Naive B cell (primary cell): ENCODE results near the gene NLN. TPM values are rescaled to one million over a fixed set of nuclear protein-coding genes. Genes with fewer than 3 reads are reported as not detected.
"Not testable (repeated sequence)": the region's sequence is repeated elsewhere in the genome, so short reads cannot be mapped to it uniquely, and the experiment has no call there.

ENCODE experiments used
- ATAC-seq, 2 donors: fragments of 150-1000 bp; cut with Tn5 transposase; 2 replicates each; pipeline ENCODE4 v1.10.0; 2021; ENCODE audit warnings: low read depth in 2 of 2, mild to moderate bottlenecking in 2 of 2, moderate library complexity in 2 of 2
- DNase-seq: peaks from one replicate; pipeline ENCODE4 v3.0.0; 2022
- H3K27ac Mint-ChIP-seq, 6 donors: one replicate each; pipeline ENCODE4 v1.8.0; 2020 to 2022; ENCODE audit warnings: mild to moderate bottlenecking in 6 of 6, mixed read lengths in 6 of 6, moderate library complexity in 5 of 6, inconsistent platforms in 2 of 6
- H3K27me3 Mint-ChIP-seq, 3 donors: one replicate each; pipeline ENCODE4 v1.8.0; 2021 to 2022; ENCODE audit warnings: mixed read lengths in 3 of 3, mild to moderate bottlenecking in 1 of 3
- H3K36me3 Mint-ChIP-seq, 2 donors: one replicate each; pipeline ENCODE4 v1.8.0; 2020 to 2022; ENCODE audit warnings: mixed read lengths in 2 of 2, inconsistent platforms in 1 of 2, mild to moderate bottlenecking in 1 of 2
- H3K4me1 Mint-ChIP-seq, 3 donors: one replicate each; pipeline ENCODE4 v1.8.0; 2020 to 2022; ENCODE audit warnings: mixed read lengths in 3 of 3, inconsistent platforms in 1 of 3, mild to moderate bottlenecking in 1 of 3, moderate library complexity in 1 of 3
- H3K4me3 Mint-ChIP-seq, 8 donors: one replicate each; pipeline ENCODE4 v1.8.0; 2020 to 2022; ENCODE audit warnings: mild to moderate bottlenecking in 8 of 8, mixed read lengths in 8 of 8, moderate library complexity in 8 of 8, inconsistent platforms in 2 of 8
- H3K9me3 Mint-ChIP-seq, 7 donors: one replicate each; pipeline ENCODE4 v1.8.0; 2020 to 2022; ENCODE audit warnings: mixed read lengths in 7 of 7, mild to moderate bottlenecking in 5 of 7, inconsistent platforms in 2 of 7, moderate library complexity in 1 of 7
- polyA plus RNA-seq, 6 donors: library from polyadenylated mRNA; unstranded; fragments of 300-500 nt; fragmentation: Illumina TruSeq; gene quantifications; one replicate each; pipeline ENCODE4 v1.2.3, GENCODE V29; 2021; ENCODE audit warnings: low read depth in 6 of 6

Gene NLN
- polyA plus RNA-seq, 6 donors from 2014 or later = 1.9 to 7.3 (median 4.1) TPM

DNA sequence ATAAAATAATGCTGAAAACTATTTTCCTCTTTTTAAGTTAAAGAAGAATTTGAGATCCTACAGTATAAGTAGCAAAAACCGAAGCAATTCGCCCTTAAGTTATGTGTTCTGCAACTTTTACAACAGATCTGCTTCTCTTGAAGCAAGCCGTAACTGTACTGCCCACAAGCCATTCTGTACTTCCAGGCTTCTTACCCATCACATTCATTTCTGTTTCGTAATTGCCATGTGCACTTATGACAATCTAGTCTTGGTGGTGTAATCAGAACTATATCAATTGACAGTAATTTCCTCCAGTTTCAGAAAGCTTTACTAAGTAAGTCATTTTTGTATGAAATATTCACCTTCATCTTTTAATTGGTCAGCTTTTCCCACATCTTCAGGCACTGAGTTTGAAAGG, 13.9 kb upstream of the NLN start:
- no peaks in the 10 kb centered on the region for H3K9me3 Mint-ChIP-seq
- no peak overlapping the region for H3K27ac Mint-ChIP-seq
- no peaks in the 10 kb centered on the region for H3K4me1 Mint-ChIP-seq
- no peak for ATAC-seq
- H3K27me3 Mint-ChIP-seq = no peaks in the 10 kb centered on the region
- peaks cover 8 to 16% of the 10 kb centered on the region in 2 donors for H3K36me3 Mint-ChIP-seq
- no peak for DNase-seq
- no peak overlapping the region for H3K4me3 Mint-ChIP-seq

DNA sequence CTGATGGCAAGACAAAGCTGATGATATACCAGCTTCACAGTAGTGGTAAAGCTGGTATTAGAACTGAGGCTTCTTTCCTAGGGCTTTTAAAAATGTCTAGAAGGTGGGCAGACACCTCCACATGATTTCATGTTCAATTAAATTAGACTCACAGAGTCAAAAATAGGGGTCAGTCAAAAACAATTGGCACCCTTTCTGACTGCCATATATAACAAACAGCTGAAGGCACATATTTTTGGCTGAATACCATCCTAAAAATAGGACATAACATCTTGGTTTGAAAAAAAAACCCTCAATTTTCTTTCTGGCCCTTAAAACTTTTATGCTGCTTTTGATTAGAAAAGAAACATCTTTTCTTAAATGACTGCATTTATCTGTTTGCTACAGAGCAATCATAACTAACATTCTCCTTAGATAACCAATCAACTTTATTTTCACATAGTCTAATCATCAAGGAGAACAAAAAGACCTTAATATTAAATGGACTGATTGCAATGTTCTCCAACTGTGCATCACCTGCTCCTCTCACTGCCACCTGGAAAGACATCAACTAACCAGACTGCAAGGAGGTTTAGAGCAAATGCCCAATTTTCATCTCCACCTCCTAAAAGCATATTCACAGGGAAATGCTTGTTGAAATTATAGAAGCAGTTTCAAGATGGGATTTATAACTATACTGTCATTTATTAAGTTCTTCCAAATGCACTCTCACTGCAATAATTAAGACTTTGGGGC, 3.3 kb upstream of the NLN start:
- H3K27ac Mint-ChIP-seq = no peak overlapping the region
- ATAC-seq (no peak), DNase-seq (no peak)
- H3K36me3 Mint-ChIP-seq = peaks cover 0 to 8% of the 10 kb centered on the region in 2 donors
- H3K27me3 Mint-ChIP-seq = no peaks in the 10 kb centered on the region
- H3K9me3 Mint-ChIP-seq = peaks cover 0 to 1% (median 0%) of the 10 kb centered on the region in 7 donors
- H3K4me3 Mint-ChIP-seq = peak overlapping the region in 2 of 8 donors; percentile 30 to 45
- H3K4me1 Mint-ChIP-seq = peaks cover 15 to 29% (median 20%) of the 10 kb centered on the region in 3 donors

DNA sequence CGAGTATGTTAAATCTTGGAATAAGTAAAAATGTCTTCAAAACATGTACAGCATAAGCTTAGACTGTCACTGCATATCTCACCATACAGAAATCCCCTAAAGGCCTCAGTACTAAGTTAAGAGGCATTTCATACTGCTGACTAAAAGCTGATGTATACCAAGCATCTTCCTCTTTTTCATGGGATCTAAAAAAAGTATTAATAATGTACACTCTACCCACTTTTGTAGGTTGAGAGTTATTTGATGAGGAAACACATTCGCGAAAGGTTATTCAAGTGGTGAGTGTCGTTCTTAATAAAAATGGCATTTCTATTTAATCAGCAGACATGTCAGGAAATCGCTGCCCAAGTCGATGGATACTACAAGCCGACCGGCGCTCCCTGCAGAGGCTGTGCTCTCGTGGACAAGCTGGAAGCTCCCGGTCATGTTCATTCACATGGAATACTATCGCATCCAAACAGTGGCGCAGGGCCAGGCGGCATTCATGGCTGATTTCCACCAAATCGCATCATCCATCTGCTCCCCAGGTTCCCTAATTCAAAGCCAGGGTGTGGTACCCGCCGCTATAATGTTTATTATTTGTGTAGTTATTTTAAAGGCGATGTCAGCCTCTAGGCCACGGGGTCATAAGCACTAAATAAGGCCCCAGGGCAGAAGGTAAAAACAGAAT, 820 bp upstream of the NLN start:
- DNase-seq (peak; percentile 18), ATAC-seq (peak; percentile 51 to 52)
- Mint-ChIP-seq H3K9me3 (peaks cover 0 to 1% (median 0%) of the 10 kb centered on the region in 7 donors), H3K27ac (peak overlapping the region; percentile 29 to 91 (median 64)), H3K4me3 (peak overlapping the region; percentile 79 to 97 (median 93)), H3K36me3 (no peaks in the 10 kb centered on the region), H3K27me3 (no peaks in the 10 kb centered on the region), H3K4me1 (peaks cover 15 to 29% (median 15%) of the 10 kb centered on the region in 3 donors)

DNA sequence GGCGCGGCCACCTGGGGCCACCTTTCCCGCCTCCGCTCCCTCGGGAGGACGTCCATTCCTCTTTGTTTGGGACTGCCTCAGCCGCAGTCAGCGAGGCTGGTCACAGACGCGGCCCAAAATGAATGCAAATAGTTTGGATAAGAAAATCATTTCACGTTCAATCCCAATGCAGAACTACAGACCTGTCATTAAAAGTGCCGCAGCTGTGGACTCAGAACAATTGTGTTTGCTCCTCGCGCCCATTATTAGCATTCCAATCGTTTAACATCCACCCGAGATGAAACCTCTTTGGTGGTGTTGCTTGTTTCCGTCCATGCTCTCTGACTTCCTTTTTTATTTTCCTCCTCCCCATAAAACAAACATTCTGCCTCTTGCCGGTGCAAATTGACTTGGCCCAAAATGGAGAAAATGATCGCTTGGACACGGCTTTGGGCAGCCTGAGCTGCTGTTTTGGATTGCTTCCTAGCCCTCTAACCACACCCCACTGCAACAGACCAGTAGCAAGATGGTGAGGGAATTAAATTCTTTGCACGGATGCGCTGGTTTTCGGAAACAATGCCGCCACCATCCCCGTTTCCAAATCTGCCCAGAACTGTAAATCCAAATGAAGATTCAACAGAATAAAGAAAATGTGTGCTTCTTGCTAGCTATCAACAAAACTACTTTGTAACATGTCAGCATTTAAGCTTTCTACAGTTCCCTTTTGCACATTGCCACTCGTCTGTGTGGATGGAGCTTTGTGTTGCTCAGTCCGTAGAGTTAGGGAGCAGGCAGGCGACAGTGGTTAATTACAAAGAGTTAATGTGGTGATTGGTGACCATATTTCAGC, 784 bp downstream of the NLN start:
- H3K27me3 Mint-ChIP-seq = no peaks in the 10 kb centered on the region
- H3K36me3 Mint-ChIP-seq = no peaks in the 10 kb centered on the region
- H3K27ac Mint-ChIP-seq = peak overlapping the region; percentile 29 to 93 (median 84)
- peak overlapping the region; percentile 86 to 99 (median 96) for H3K4me3 Mint-ChIP-seq
- peaks cover 0 to 1% (median 0%) of the 10 kb centered on the region in 7 donors for H3K9me3 Mint-ChIP-seq
- peaks cover 15 to 38% (median 15%) of the 10 kb centered on the region in 3 donors for H3K4me1 Mint-ChIP-seq
- peak in 1 of 2 donors; percentile 3 for ATAC-seq
- peak; percentile 11 for DNase-seq

DNA sequence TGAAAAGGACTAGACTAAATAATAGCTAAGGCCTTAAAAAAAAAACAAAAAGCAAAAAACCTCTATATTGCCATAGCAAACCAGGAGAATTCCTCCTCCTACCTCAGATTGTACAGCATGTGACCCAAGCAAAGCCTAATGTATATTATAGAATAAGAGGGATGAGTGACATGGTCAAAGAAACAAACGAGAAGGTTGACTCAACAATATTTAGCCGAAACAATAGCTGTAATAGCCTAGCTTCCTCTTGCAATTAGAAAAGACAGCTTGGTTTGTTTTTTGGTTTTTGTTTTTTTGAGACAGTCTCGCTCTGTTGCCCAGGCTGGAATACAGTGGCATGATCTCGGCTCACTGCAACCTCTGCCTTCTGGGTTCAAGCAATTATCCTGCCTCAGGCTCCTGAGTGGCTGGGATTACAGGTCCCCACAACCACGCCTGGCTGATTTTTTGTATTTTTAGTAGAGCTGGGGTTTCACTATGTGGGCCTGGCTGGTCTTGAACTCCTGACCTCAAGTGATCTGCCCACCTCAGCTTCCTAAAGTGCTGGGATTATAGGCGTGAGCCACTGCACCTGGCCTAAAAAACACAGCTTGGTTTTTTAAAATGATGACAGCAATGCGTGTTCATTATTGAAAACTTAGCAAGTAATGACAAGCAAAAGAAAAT, 5.6 kb downstream of the NLN start:
- Mint-ChIP-seq H3K27ac (peak overlapping the region in 2 of 6 donors; percentile 51 to 60), H3K4me3 (peak overlapping the region in 1 of 8 donors; percentile 54), H3K36me3 (no peaks in the 10 kb centered on the region), H3K27me3 (no peaks in the 10 kb centered on the region), H3K9me3 (peaks cover 0 to 1% (median 0%) of the 10 kb centered on the region in 7 donors), H3K4me1 (peaks cover 7 to 31% (median 18%) of the 10 kb centered on the region in 3 donors)
- DNase-seq (no peak), ATAC-seq (no peak)

DNA sequence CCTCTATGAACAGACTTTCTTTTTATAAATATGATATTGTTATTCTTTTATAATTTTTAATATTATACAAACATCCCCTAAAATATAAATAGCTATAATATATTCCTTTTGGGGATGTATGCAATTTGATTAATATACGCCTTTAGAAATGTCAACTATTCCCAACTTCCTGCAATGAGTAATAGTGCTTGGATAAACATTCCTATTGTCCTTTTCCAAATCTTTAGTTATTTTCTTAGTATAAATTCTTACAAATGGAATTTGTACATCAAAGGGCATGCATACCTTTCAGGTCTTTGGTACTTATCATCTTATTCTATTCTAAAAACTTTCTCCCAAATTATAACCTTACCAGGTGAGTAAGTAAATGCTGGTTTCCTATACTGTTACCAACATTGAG, 6.2 kb downstream of the NLN start:
- Mint-ChIP-seq H3K36me3 (no peaks in the 10 kb centered on the region), H3K4me1 (peaks cover 1 to 25% (median 12%) of the 10 kb centered on the region in 3 donors), H3K27ac (peak overlapping the region in 1 of 6 donors; percentile 33), H3K4me3 (no peak overlapping the region), H3K9me3 (no peaks in the 10 kb centered on the region), H3K27me3 (no peaks in the 10 kb centered on the region)
- no peak for ATAC-seq
- no peak for DNase-seq

DNA sequence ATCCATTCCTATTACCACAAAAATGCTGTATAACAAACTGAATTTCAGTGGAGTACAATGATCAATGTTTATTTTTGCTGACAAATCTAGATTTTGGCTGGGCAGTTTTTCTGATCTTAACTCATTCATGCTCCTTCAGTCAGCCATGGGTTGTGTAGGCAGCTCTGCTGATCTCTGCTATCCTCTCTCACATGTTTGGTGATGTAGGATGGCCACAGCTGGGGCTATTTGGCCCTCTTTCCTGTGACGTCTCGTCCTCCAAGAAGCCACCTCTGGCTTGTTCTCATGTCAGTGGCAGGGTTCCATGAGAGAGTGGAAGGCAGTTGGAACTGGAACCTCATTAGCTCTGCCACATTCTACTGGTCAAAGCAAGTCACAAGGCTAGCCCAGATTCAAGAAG, 8.9 kb downstream of the NLN start:
- H3K36me3 Mint-ChIP-seq = no peaks in the 10 kb centered on the region
- peaks cover 13 to 35% (median 20%) of the 10 kb centered on the region in 3 donors for H3K4me1 Mint-ChIP-seq
- H3K9me3 Mint-ChIP-seq = peaks cover 0 to 5% (median 0%) of the 10 kb centered on the region in 7 donors
- no peak overlapping the region for H3K4me3 Mint-ChIP-seq
- H3K27me3 Mint-ChIP-seq = no peaks in the 10 kb centered on the region
- DNase-seq (no peak), ATAC-seq (no peak)
- peak overlapping the region in 1 of 6 donors; percentile 11 for H3K27ac Mint-ChIP-seq

DNA sequence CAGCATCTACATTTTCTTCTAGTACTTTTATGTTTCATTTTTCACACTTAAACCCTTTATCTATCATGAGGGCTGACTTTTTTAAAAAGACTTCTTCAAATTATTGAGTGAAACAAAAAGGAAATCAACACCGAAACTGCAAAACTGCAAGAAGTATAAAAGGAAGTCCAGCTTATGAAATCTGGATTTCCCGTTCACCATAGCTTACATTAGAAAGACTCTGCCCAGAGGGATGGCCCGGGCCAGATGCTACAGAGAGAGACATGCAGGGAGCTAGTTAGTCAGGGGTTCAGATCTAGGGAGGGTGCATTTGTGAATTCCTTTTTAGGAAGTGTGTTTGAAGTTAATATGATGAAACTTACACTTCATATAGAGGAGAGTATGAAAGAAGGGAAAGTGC, 10.0 kb downstream of the NLN start:
- not testable (repeated sequence) for H3K9me3 Mint-ChIP-seq, H3K27me3 Mint-ChIP-seq, H3K36me3 Mint-ChIP-seq, ATAC-seq
- peak; percentile 24 for DNase-seq
- peak overlapping the region in 3 of 6 donors; percentile 69 to 92 (median 87) for H3K27ac Mint-ChIP-seq
- peaks cover 13 to 33% (median 20%) of the 10 kb centered on the region in 3 donors for H3K4me1 Mint-ChIP-seq
- H3K4me3 Mint-ChIP-seq = peak overlapping the region in 1 of 8 donors; percentile 83

DNA sequence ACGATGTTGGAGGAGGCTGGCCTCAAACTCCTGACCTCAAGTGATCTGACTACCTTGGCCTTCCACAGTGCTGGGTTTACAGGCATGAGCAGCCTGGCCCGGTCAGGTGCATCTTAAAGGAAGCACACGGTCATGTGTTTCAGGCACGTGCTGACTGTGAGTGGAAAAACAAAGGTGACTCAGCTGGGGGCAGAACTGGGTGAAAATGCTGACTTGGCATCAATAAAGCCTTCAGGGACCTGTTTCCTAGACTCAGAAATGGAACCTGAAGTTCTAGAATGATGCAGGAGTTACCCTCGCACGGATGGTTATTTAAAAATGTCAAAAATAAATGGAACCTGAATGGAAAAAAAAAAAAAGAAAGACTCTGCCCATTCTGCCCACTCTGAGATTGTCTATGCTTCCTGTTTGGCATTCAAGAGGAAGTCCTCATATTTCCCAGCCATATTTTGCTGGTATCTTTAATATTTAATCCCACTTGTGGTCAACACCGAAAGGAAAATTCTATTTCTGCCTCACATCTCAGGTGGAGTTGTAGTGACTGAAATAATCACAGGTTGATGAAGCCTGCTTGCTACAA, 12.3 kb downstream of the NLN start:
- not testable (repeated sequence) for H3K27me3 Mint-ChIP-seq, ATAC-seq, DNase-seq, H3K36me3 Mint-ChIP-seq, H3K9me3 Mint-ChIP-seq
- peak overlapping the region in 5 of 6 donors; percentile 4 to 87 (median 62) for H3K27ac Mint-ChIP-seq
- H3K4me3 Mint-ChIP-seq = peak overlapping the region in 1 of 8 donors; percentile 59
- peaks cover 13 to 25% (median 20%) of the 10 kb centered on the region in 3 donors for H3K4me1 Mint-ChIP-seq

GRCh38 chr5:65734921-65735320, 12.9 kb downstream of the NLN start:
- H3K4me3 Mint-ChIP-seq = peak overlapping the region in 1 of 8 donors; percentile 0
- no peaks in the 10 kb centered on the region for H3K36me3 Mint-ChIP-seq
- peak overlapping the region in 5 of 6 donors; percentile 4 to 87 (median 62) for H3K27ac Mint-ChIP-seq
- ATAC-seq (peak; percentile 86), DNase-seq (peak; percentile 54)
- H3K4me1 Mint-ChIP-seq = peaks cover 13 to 25% (median 20%) of the 10 kb centered on the region in 3 donors
- peaks cover 0 to 7% (median 0%) of the 10 kb centered on the region in 7 donors for H3K9me3 Mint-ChIP-seq
- no peaks in the 10 kb centered on the region for H3K27me3 Mint-ChIP-seq

GRCh38 chr5:65736011-65736410, 14.0 kb downstream of the NLN start:
- Mint-ChIP-seq H3K27me3 (no peaks in the 10 kb centered on the region), H3K4me3 (peak overlapping the region in 1 of 8 donors; percentile 31), H3K27ac (no peak overlapping the region), H3K9me3 (peaks cover 0 to 7% (median 0%) of the 10 kb centered on the region in 7 donors), H3K4me1 (peaks cover 13 to 22% (median 17%) of the 10 kb centered on the region in 3 donors), H3K36me3 (no peaks in the 10 kb centered on the region)
- ATAC-seq = no peak
- no peak for DNase-seq

DNA sequence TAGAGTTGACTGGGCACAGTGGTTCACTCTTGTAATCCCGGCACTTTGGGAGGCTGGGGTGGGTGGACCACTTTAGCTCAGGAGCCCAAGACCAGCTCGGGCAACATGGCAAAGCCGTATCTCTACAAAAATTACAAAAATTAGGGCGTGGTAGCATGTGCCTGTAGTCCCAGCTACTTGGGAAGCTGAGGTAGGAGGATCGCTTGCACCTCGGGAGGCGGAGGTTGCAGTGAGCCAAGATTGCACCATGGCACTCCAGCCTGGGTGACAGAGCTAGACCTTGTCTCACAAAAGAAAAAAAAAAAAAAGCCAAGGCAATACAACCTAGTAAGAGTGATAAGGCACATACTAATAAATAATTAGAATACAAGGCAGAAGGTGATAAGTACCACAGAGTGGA, 15.8 kb downstream of the NLN start:
- no peak overlapping the region for H3K27ac Mint-ChIP-seq
- no peaks in the 10 kb centered on the region for H3K36me3 Mint-ChIP-seq
- no peaks in the 10 kb centered on the region for H3K27me3 Mint-ChIP-seq
- peaks cover 10 to 13% (median 12%) of the 10 kb centered on the region in 3 donors for H3K4me1 Mint-ChIP-seq
- DNase-seq (no peak), ATAC-seq (no peak)
- no peak overlapping the region for H3K4me3 Mint-ChIP-seq
- peaks cover 0 to 7% (median 0%) of the 10 kb centered on the region in 7 donors for H3K9me3 Mint-ChIP-seq
